ENCODE measurements around the gene DCANP1. TPM values are rescaled to one million over a fixed set of nuclear protein-coding genes. Genes with fewer than 3 reads are reported as not detected.
A peak's percentile ranks its signal among the peaks of the same experiment; 100 is the strongest.

Gene DCANP1
- total RNA-seq, 2 donors from 2014 or later = not detected

DNA sequence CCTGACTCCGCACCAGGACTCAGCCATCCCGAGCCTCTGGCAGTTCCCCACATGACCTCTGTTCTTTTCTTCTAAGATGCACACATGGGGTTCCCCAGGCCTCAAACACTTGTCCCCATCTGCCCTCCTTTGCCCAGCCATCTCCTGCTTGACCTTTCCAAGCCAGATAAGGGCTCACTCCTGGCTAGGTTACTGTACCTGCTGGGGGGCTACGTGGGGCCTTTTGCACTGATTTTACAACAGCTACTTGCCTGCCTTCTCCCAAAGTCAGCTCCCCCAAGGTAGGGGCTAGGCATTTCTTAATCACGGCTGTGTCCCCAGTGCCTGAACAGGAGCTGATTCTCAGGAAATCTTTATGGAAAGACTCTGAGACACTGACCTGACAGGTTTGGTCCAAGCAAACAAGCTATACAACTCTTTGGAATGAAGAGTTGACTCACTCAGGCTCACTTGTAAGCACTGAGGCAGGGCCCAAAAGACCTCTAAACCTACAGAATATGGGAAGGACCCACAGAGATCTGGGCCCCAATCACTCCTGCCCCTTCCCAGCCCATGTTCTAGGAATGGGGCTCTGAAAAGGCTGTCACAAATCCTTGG, 50.6 kb downstream of the DCANP1 start:
- TF ChIP-seq CTCF (IDR thresholded peaks at IDR 0.05) = no peak
- H3K9ac ChIP-seq (ENCODE audit: low read depth in 2 of 2, low read length in 2 of 2) = peak overlapping the region in 1 of 2 donors; percentile 23
- no peaks in the 10 kb centered on the region for H3K27me3 ChIP-seq
- no peak overlapping the region for H3K27ac ChIP-seq
- intact Hi-C loops (cut with DNase I) = no loop called here
- no peak for DNase-seq
- H3K9me3 ChIP-seq = no peaks in the 10 kb centered on the region
- H3K4me3 ChIP-seq = no peak overlapping the region
- no peaks in the 10 kb centered on the region for H3K36me3 ChIP-seq
- H3K4me1 ChIP-seq = peaks cover 19% of the 10 kb centered on the region

DNA sequence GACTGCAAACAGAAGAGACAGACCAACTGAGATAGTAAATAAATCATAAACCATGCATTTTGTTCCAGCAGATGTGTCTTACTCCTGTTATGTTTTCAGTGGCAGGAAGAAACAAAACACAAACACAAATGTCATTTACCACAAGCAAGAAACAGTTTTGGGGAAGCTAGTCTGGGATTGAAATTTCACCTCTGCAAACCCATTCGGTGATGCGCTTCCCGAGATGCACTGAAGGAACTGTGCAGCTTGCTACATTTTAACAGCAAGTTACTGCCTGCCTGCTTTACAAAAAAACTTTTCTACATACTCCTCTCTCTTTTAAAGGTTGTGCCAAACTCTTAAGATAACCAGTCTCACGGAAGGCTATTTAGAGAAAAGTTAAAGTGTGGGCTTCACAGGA, 51.3 kb downstream of the DCANP1 start:
- Histone ChIP-seq H3K4me1 (peaks cover 19% of the 10 kb centered on the region), H3K27ac (no peak overlapping the region), H3K4me3 (no peak overlapping the region), H3K9ac (ENCODE audit: low read depth in 2 of 2, low read length in 2 of 2) (no peak overlapping the region), H3K36me3 (no peaks in the 10 kb centered on the region), H3K27me3 (no peaks in the 10 kb centered on the region), H3K9me3 (no peaks in the 10 kb centered on the region)
- intact Hi-C loops (cut with DNase I) = no loop called here
- DNase-seq = no peak
- no peak for TF ChIP-seq CTCF (IDR thresholded peaks at IDR 0.05)

DNA sequence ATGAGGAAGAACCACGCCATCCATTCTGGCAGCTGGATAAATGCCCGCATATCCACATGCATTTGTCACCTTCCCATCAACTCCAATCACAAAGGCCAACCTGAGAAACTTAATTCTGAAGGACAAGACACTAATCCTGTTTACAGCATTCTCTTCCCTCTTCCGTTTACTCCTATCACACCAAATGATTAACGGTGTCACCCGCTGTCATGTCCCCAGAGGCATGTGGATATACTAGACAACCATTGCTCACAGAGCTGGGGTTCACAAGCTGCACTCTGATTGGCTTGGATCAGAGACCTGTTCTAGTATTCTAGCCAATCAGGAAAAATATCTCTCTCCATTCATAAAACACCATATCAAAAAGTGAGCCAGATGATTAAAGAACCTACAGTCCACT, 51.7 kb downstream of the DCANP1 start:
- Histone ChIP-seq H3K27me3 (no peaks in the 10 kb centered on the region), H3K4me1 (peaks cover 19% of the 10 kb centered on the region), H3K9me3 (no peaks in the 10 kb centered on the region), H3K36me3 (no peaks in the 10 kb centered on the region), H3K9ac (ENCODE audit: low read depth in 2 of 2, low read length in 2 of 2) (no peak overlapping the region), H3K4me3 (no peak overlapping the region), H3K27ac (no peak overlapping the region)
- DNase-seq = no peak
- intact Hi-C loops (cut with DNase I) = no loop called here
- TF ChIP-seq CTCF (IDR thresholded peaks at IDR 0.05) = no peak

Other genes with a start within 250 kb of the DCANP1 start
- gene MACROH2A1, start 48.1 kb downstream of the DCANP1 start, total RNA-seq = 100 to 1,000 TPM; 191 to 323 TPM
- under 1 TPM; 0.07 to 0.42 TPM for gene TIFAB, start 5.0 kb upstream of the DCANP1 start, total RNA-seq
- not detected for gene NEUROG1, start 88.6 kb upstream of the DCANP1 start, total RNA-seq
- 10 to 100 TPM; 29.8 to 68.2 TPM for gene CXCL14, start 131.6 kb upstream of the DCANP1 start, total RNA-seq

Data from colonic mucosa (tissue), 4 donors.